Heart left ventricle (tissue), 13 donors: ENCODE measurements around the gene MAST4.

ENCODE experiments used
- CTCF ChIP-seq, 12 donors: fragments of 200-600 bp; sonication (generic) in 4 of 12; IDR thresholded peaks; one replicate each; pipeline versions ENCODE4 v1.5.0 to v1.8.0; 2018 to 2022; ENCODE audit warnings: antibody characterized with exemption in 12 of 12, mild to moderate bottlenecking in 5 of 12
- POLR2A ChIP-seq, 2 donors: fragments of 450-650 bp; IDR thresholded peaks; one replicate each; pipeline ENCODE4 v1.6.1; 2017; ENCODE audit warnings: antibody characterized with exemption in 2 of 2, mild to moderate bottlenecking in 2 of 2, moderate library complexity in 2 of 2
- donor health status: ischemic (EF 13 %, LVEDD 7.1; RV severe dilation, severe dysfunction).
- donor health status: DM: no; HTN: yes; CAD: no.
- donor health status: DM: no; HTN: no; CAD: no.
- donor health status: ischemic (EF 25% LVEDD 6.9; RV normal size, moderate dysfunction).
- donor health status: ischemic (EF 25% LVEDD 5.7; RV mildly dilated, moderate dysfunction).
- donor health status: ischemic (EF 35%, LVEDD 5.7; RV mildly dilated, moderate dysfunction).
- donor health status: nonischemic (EF 11% LVEDD 7.7; RV severe dilation, severe dysfunction).
- donor health status: DM: yes; HTN: yes; CAD: no.
- donor health status: PGD.
- donor health status: ischemic (EF 29% LVEDD 5.4; RV normal size, mild dysfunction).
- donor health status: nonischemic (EF 23%, LVEDD 6.1; RV moderate dilation, normal function).

- TF ChIP-seq POLR2A (IDR thresholded peaks at IDR 0.05), result no peak
- TF ChIP-seq CTCF (IDR thresholded peaks at IDR 0.05), result no peak
These were observed 28.7 kb upstream of the MAST4 start for GRCh38 chr5:66567474-66567873.
